SK-N-SH (cell line): ENCODE measurements around the gene MARK4. TPM values are rescaled to one million over a fixed set of nuclear protein-coding genes. Genes with fewer than 3 reads are reported as not detected.

Source experiments
- CTCF ChIA-PET: fragments of 300-600, 350-600 bp; formaldehyde crosslinking; extraction: SDS; loops from one replicate; lab custom pipeline; 2021; lab: Yijun Ruan, JAX
- POLR2A ChIA-PET: fragments of 350-600 bp; sonication (Branson Sonifier 250); formaldehyde crosslinking; extraction: SDS; loops from one replicate; lab custom pipeline; 2020; ENCODE audit warnings: antibody characterized with exemption, inconsistent platforms; lab: Yijun Ruan, JAX
- DNase-seq: peaks from one replicate; pipeline ENCODE4 v3.0.0; 2012
- H2AFZ ChIP-seq: fragments of 200-600 bp; sonication (generic); 2 replicates; pipeline ENCODE4 v1.8.1; 2016; ENCODE audit warnings: antibody characterized with exemption, mild to moderate bottlenecking, low read depth
- H3F3A ChIP-seq: fragments of 200-600 bp; sonication (generic); replicated peaks from 2 replicates; pipeline ENCODE3; 2016; ENCODE audit warnings: antibody characterized with exemption, mild to moderate bottlenecking; ENCODE audit not compliant: insufficient read depth
- H3K27ac ChIP-seq, 2 experiments: fragments of 200-500 bp in 1 of 2; fragments of 200-600 bp in 1 of 2; sonication (Bioruptor generic) in 1 of 2; sonication (generic), shearing (Covaris generic) in 1 of 2; 2 replicates each; pipeline versions ENCODE4 v1.5.1 to v1.6.1; 2014 to 2016; ENCODE audit warnings: low read depth in 2 of 2, inconsistent platforms in 1 of 2, low read length in 1 of 2, mild to moderate bottlenecking in 1 of 2, mixed read lengths in 1 of 2
- H3K27me3 ChIP-seq: fragments of 200-600 bp; sonication (generic), shearing (Covaris generic); 2 replicates; pipeline ENCODE4 v1.6.1; 2016; ENCODE audit warnings: mixed run types; ENCODE audit not compliant: insufficient read depth
- H3K36me3 ChIP-seq, 2 experiments: fragments of 200-500 bp in 1 of 2; fragments of 200-600 bp in 1 of 2; sonication (Bioruptor generic) in 1 of 2; sonication (generic) in 1 of 2; replicated peaks in 1 of 2; 2 replicates each; pipeline versions ENCODE3 to v1.5.1; 2014 to 2016; ENCODE audit warnings: low read length in 1 of 2, mild to moderate bottlenecking in 1 of 2; ENCODE audit not compliant: insufficient read depth in 2 of 2, control insufficient read depth in 1 of 2
- H3K4me1 ChIP-seq, 2 experiments: fragments of 200-500 bp in 1 of 2; fragments of 200-600 bp in 1 of 2; sonication (Bioruptor generic) in 1 of 2; sonication (generic), shearing (Covaris generic) in 1 of 2; 2 replicates each; pipeline versions ENCODE4 v1.5.1 to v1.6.1; 2014 to 2016; ENCODE audit warnings: low read depth in 1 of 2, low read length in 1 of 2, mixed run types in 1 of 2; ENCODE audit not compliant: insufficient read depth in 2 of 2, control insufficient read depth in 1 of 2
- H3K4me2 ChIP-seq: fragments of 200-600 bp; sonication (generic), shearing (Covaris generic); 2 replicates; pipeline ENCODE4 v1.6.1; 2017; ENCODE audit warnings: mixed run types
- H3K4me3 ChIP-seq, 2 experiments: fragments of 200-500 bp in 1 of 2; fragments of 200-600 bp in 1 of 2; sonication (Bioruptor generic) in 1 of 2; sonication (generic), shearing (Covaris generic) in 1 of 2; 2 replicates each; pipeline versions ENCODE4 v1.5.1 to v1.8.1; 2014 to 2016; ENCODE audit warnings: low read depth in 2 of 2, inconsistent platforms in 1 of 2, low read length in 1 of 2, mild to moderate bottlenecking in 1 of 2, mixed read lengths in 1 of 2, moderate library complexity in 1 of 2
- H3K79me2 ChIP-seq: fragments of 200-600 bp; sonication (generic); 2 replicates; pipeline ENCODE4 v1.8.1; 2017; ENCODE audit warnings: mild to moderate bottlenecking; ENCODE audit not compliant: insufficient read depth
- H3K9ac ChIP-seq: fragments of 200-600 bp; sonication (generic); 2 replicates; pipeline ENCODE4 v1.6.1; 2017; ENCODE audit warnings: mixed run types
- H3K9me2 ChIP-seq: fragments of 200-600 bp; sonication (generic); 2 replicates; pipeline ENCODE4 v1.6.1; 2017; ENCODE audit warnings: mixed run types
- H3K9me3 ChIP-seq: fragments of 200-600 bp; sonication (generic); 2 replicates; pipeline ENCODE4 v1.6.1; 2017; ENCODE audit warnings: mixed run types, mild to moderate bottlenecking, moderate library complexity
- H4K20me1 ChIP-seq: fragments of 200-600 bp; sonication (generic); 2 replicates; pipeline ENCODE4 v1.6.1; 2017; ENCODE audit warnings: mild to moderate bottlenecking, mixed run types; ENCODE audit not compliant: insufficient read depth
- CHD2 ChIP-seq: fragments of 150-350 bp; IDR thresholded peaks from 2 replicates; pipeline ENCODE4 v1.6.1; 2018; ENCODE audit warnings: low read length; ENCODE audit not compliant: partially characterized antibody
- IRF3 ChIP-seq: fragments of 150-350 bp; IDR thresholded peaks from 2 replicates; pipeline ENCODE4 v1.6.1; 2016; ENCODE audit warnings: mild to moderate bottlenecking, low read depth, low read length
- JUND ChIP-seq: IDR thresholded peaks from 2 replicates; pipeline ENCODE4 v1.4.0; 2012
- MAX ChIP-seq: IDR thresholded peaks from 2 replicates; pipeline ENCODE4 v1.4.0; 2012; ENCODE audit warnings: low read depth
- RAD21 ChIP-seq: IDR thresholded peaks from 2 replicates; pipeline ENCODE4 v1.6.1; 2012; ENCODE audit warnings: mild to moderate bottlenecking, low read length
- RFX5 ChIP-seq: IDR thresholded peaks from 2 replicates; pipeline ENCODE4 v1.6.1; 2012; ENCODE audit warnings: mild to moderate bottlenecking, improper control_type of control experiment, low read length
- SMC3 ChIP-seq: IDR thresholded peaks from 2 replicates; pipeline ENCODE4 v1.6.1; 2012; ENCODE audit warnings: low read depth, low read length, improper control_type of control experiment
- TCF12 ChIP-seq: IDR thresholded peaks from 2 replicates; pipeline ENCODE4 v1.4.0; 2012
- WGBS: methylation state at CpG from one replicate; pipeline ENCODE4 v1.1.6; 2017; ENCODE audit warnings: low lambda C conversion rate; 5-methylcytosine and 5-hydroxymethylcytosine counted together
- polyA plus RNA-seq, 3 experiments: library from polyadenylated mRNA; depleted of rRNA; stranded (reverse); fragments of >200 nt; gene quantifications; 2 replicates each; pipeline ENCODE4 v1.2.3, GENCODE V29; 2012
- TF ChIP-seq, protein P1 (sequence below): fragments of 150-350 bp; IDR thresholded peaks from 2 replicates; pipeline ENCODE4 v1.6.1; 2017; ENCODE audit warnings: antibody characterized with exemption, low read length, low read depth, borderline replicate concordance

MARK4 gene
- polyA plus RNA-seq, 1 of the 3 experiments (the other 2 are of a cell fraction) = 16.3 TPM

DNA sequence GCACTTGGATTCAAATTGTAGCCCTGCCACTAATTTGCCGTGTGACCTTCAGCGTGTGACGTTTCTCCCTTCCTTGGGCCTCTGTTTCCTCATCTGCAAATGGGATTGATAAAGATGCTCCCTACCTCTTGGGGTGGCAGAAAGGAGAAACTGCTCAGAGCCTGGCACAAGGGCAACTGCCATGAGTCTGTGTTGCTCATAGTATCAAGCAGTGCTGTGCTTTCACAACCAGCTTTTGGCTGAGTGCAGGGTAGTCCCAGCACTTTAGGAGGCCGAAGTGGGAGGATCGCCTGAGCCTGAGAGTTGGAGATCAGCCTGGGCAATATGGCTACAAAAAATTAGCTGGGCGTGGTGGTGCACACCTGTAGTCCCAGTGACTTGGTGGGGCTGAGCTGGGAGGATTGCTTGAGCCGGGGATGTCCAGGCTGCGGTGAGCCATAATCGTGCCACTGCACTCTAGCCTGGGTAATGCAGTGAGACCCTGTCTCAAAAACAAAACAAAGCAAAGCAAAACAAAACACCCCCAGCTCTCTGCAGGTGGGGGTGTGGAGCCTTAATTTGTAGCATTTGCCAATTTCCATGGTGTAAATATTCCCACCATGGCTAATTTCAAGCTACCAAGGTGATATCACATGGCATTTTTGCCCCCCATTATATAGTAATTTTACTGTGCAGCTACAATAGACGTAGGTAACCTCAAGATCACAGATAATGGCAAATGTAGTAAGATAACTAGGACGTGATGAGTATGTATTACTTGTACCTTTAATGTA is 1.6 kb upstream of the MARK4 start:
- Histone ChIP-seq H3K9me2 (no peaks in the 10 kb centered on the region), H3K4me1 (peaks cover 10 to 29% of the 10 kb centered on the region in 2 experiments; a peak in 2 of 4 replicates), H4K20me1 (peaks cover 19% of the 10 kb centered on the region), H3K4me3 (no peak overlapping the region), H3K27ac (no peak overlapping the region), H3F3A (peaks cover 8% of the 10 kb centered on the region), H2AFZ (no peak overlapping the region), H3K4me2 (no peak overlapping the region), H3K9me3 (no peaks in the 10 kb centered on the region), H3K9ac (no peak overlapping the region), H3K27me3 (no peaks in the 10 kb centered on the region), H3K36me3 (no peaks in the 10 kb centered on the region), H3K79me2 (peaks cover 28% of the 10 kb centered on the region)
- WGBS = 25% methylated on average over 11 of the region's 11 CpGs
- CTCF ChIA-PET = interaction anchor here (0.6 to 7.5 kb wide), 33 partner anchors 8 to 593 kb away, joined by 3 to 49 read pairs (median 3); partner anchors contain the start of genes GEMIN7 and TRAPPC6A
- POLR2A ChIA-PET = interaction anchor here (1.2 kb wide), 1 partner anchor 16 kb away, joined by 3 read pairs; no protein-coding TSS in a partner anchor
- DNase-seq = no peak
- TF ChIP-seq IRF3 (no peak), MAX (no peak)

DNA sequence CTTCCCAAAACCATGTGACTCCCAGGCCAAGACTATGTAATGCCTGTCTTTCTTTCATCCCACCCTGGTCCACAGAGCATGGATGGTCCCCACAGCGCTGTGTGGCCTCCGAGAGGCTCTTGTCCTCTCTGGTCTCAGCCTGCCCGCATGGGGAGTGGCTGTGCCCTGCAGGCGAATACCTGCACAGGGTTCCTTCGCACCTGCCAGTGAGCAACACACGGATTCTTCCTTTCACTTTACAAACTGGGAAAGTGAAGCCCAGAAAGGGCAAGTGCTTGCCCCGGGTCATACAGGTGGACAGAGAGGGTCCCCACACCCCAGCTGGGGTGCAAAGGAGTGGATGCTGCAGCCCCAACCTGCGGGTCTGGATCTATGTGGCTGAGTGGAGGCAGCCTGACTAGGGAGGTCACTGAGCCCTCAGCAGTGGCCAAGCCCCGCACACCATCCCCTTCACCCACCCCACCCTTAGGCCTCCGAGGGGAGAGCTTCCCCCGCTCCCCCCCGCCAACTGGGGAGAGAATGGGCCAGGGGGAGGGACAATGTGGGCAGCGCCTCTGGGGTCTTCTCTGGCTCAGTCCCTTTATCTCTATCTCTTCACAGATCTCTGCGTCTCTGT is 747 bp upstream of the MARK4 start:
- no peaks in the 10 kb centered on the region for H3K27me3 ChIP-seq
- no peaks in the 10 kb centered on the region for H3K36me3 ChIP-seq
- H3K9me3 ChIP-seq = no peaks in the 10 kb centered on the region
- peak overlapping the region in 1 of 2 experiments; percentile 58; a peak in 1 of 4 replicates for H3K27ac ChIP-seq
- peak overlapping the region; percentile 90 for H3K4me2 ChIP-seq
- H3F3A ChIP-seq = peaks cover 8% of the 10 kb centered on the region
- peaks cover 10 to 30% of the 10 kb centered on the region in 2 experiments; a peak in 2 of 4 replicates for H3K4me1 ChIP-seq
- peak overlapping the region; percentile 58 to 71 for H3K4me3 ChIP-seq
- peaks cover 26% of the 10 kb centered on the region for H4K20me1 ChIP-seq
- TF ChIP-seq TCF12 = no peak
- no peak for TF ChIP-seq RAD21
- no peak for TF ChIP-seq JUND
- TF ChIP-seq RFX5 = no peak
- TF ChIP-seq SMC3 = no peak
- TF ChIP-seq CHD2 = no peak
- TF ChIP-seq MAX = no peak
- TF ChIP-seq, protein P1, sequence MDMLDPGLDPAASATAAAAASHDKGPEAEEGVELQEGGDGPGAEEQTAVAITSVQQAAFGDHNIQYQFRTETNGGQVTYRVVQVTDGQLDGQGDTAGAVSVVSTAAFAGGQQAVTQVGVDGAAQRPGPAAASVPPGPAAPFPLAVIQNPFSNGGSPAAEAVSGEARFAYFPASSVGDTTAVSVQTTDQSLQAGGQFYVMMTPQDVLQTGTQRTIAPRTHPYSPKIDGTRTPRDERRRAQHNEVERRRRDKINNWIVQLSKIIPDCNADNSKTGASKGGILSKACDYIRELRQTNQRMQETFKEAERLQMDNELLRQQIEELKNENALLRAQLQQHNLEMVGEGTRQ = no peak
- peaks cover 35% of the 10 kb centered on the region for H3K79me2 ChIP-seq
- H3K9me2 ChIP-seq = no peaks in the 10 kb centered on the region
- peak; percentile 66 for DNase-seq
- CTCF ChIA-PET = interaction anchor here (0.8 to 7.5 kb wide), 14 partner anchors 9 to 191 kb away, joined by 3 to 49 read pairs (median 4); partner anchors contain the start of gene TRAPPC6A
- H2AFZ ChIP-seq = peak overlapping the region; percentile 96
- 42% methylated on average over 6 of the region's 14 CpGs for WGBS
- peak overlapping the region; percentile 62 for H3K9ac ChIP-seq
- POLR2A ChIA-PET = interaction anchor here (1.2 kb wide), 1 partner anchor 16 kb away, joined by 3 read pairs; no protein-coding TSS in a partner anchor
